ENCODE measurements around the gene CCN6.
"Not testable (repeated sequence)": the region's sequence is repeated elsewhere in the genome, so short reads cannot be mapped to it uniquely, and the experiment has no call there.

CCN6 gene

GRCh38 chr6:112030206-112030960 is 23.5 kb upstream of the CCN6 start:
- DNase-seq (ENCODE audit: low spot score): no peak

DNA sequence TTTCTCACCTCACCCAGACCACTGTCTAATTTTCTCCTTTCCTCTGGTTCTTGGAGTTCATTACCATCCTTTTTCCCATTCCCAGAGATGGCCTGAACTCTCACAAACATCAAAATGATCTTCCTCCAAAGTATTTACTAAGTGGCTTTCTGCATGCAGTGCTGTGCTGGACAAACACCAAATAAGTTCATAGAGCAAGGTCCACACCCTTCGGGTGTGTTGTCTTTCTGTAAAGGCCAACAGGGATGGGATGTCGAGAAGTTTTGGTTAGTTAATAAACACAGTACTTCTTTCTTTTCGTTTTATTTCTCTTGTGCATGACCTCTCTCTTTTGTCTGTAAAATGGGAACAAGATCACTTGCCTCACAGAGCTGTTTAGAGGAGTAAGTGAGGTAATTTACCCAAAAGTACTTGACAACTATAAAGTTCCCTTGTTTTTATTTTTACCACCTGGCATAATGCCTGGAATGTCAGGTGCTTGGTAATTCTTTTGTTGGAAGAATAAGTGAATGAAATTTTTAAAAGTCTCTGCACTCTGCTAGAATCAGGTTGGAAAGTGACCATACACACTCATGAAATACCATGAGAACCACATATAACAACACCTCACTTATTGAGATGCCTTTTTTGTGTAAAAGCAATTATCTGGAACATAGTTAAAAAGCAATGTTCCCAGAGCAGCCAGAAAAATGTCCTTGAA is 22.8 kb upstream of the CCN6 start:
- DNase-seq (ENCODE audit: low spot score): no peak

DNA sequence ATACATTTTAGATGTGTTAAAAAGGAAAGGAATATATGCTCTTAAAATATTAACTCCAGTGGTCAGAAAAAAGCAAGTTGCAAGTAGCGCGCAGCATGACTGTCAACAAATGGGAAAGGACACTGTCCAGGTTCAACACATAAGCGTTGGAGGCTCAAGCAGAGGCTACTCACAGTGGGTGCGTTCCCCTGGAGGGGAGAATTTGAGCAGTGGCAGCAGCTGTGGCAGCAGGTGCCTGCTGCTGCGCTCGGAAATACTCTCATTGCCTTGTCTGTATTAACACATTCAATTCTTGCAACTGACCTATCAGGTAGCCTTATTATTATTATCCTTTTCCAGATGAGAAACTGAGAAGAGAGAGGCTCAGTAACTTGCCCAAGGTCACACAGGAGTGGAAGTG is 21.9 kb upstream of the CCN6 start:
- no peak for DNase-seq (ENCODE audit: low spot score)

DNA sequence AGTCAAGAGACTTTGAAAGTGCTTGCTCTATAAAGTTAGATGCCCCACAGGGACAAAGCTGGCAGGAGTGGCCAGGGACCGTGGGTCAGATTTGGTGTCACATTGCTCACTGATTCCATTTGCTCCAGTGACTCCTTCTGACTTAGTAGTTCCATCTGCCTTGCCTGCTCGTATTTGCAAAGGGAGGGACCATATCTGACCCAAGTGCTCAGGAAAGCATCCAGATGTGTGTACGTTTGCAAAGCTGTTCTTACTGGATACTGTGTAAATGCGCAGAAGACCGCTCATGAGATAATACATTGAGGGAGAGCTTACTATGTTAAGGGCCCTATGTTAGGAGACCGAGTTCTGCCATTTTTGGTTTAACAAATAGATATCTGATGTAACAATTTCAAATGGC is 21.2 kb upstream of the CCN6 start:
- no peak for DNase-seq (ENCODE audit: low spot score)

GRCh38 chr6:112033791-112034615 is 19.9 kb upstream of the CCN6 start:
- DNase-seq (ENCODE audit: low spot score): no peak

GRCh38 chr6:112034616-112034995 is 19.3 kb upstream of the CCN6 start:
- DNase-seq (ENCODE audit: low spot score): no peak

- DNase-seq (ENCODE audit: low spot score): no peak
Measured at GRCh38 chr6:112036088-112036637, 17.7 kb upstream of the CCN6 start.

GRCh38 chr6:112037783-112038216 is 16.1 kb upstream of the CCN6 start:
- DNase-seq (ENCODE audit: low spot score): no peak

DNA sequence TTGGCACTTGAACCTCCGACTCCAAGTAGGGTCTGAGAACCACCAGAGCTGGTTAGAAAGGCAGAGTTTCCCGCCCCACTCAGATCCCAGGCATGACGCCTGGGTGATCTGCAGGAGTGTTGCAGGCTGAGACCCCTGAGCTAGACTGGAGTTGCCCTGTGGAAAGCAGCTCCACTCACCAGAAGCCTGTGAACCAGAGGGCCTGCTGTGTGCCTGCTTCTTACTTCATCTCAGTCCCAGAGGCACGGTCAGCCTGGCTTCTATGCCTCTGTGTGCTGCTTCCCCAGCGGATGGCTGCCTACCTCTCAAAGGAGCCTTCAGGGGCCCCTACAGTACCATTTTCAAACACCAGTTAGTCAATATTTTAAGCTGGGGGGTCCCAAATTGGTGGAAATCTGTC is 15.6 kb upstream of the CCN6 start:
- DNase-seq (ENCODE audit: low spot score): no peak

DNA sequence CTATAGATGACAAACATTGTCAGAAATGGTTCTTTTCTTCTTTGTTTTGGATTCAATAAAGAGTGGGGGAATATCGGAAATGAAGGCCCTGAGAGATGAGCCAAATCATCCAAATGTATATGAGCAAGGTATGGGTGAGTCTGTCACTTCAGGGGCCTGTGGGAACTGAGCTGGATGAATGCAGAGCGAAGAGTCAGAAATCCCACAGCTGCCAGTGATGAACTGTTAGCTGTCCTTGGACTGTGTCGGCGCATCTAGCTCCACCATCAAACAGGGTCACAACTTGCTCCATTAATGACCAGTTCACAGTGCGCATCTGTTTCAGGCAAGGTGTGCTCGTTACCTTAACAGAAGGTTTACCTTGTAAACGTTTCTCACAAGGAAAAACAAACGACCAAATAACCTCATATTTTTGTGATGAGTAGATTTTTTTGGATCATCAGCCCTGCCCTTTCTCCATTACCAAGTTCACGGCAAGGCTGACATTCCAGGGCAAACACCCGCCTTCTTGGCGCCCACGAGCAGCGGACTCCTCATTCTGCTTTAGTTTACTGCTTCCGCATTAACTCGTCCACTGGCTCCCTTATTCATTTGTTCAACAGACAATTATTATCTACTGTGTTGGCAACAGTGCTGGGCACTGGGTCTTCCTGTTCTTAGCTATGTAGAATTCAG is 15.0 kb upstream of the CCN6 start:
- DNase-seq (ENCODE audit: low spot score): no peak

- DNase-seq (ENCODE audit: low spot score): no peak
Measured at GRCh38 chr6:112039431-112039770, 14.5 kb upstream of the CCN6 start.

- DNase-seq (ENCODE audit: low spot score): no peak
Measured at GRCh38 chr6:112040956-112041355, 12.9 kb upstream of the CCN6 start.

- no peak for DNase-seq (ENCODE audit: low spot score)
Measured at GRCh38 chr6:112041535-112041934, 12.4 kb upstream of the CCN6 start.

GRCh38 chr6:112043032-112044007 is 10.6 kb upstream of the CCN6 start:
- DNase-seq (ENCODE audit: low spot score): peak; percentile 90

GRCh38 chr6:112044196-112044595 is 9.7 kb upstream of the CCN6 start:
- DNase-seq (ENCODE audit: low spot score): no peak

GRCh38 chr6:112044856-112045255 is 9.0 kb upstream of the CCN6 start:
- DNase-seq (ENCODE audit: low spot score): no peak

DNA sequence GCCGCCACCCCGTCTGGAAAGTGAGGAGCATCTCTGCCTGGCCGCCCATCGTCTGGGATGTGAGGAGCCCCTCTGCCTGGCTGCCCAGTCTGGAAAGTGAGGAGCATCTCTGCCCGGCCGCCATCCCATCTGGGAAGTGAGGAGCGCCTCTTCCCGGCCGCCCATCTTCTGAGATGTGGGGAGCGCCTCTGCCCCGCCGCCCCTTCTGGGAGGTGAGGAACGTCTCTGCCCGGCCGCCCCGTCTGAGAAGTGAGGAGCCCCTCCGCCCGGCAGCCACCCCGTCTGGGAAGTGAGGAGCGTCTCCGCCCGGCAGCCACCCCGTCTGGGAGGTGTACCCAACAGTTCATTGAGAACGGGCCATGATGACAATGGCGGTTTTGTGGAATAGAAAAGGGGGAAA is 6.4 kb upstream of the CCN6 start:
- DNase-seq (ENCODE audit: low spot score): not testable (repeated sequence)

- DNase-seq (ENCODE audit: low spot score): no peak
Measured at GRCh38 chr6:112049026-112049799, 4.7 kb upstream of the CCN6 start.

GRCh38 chr6:112049996-112050395 is 3.9 kb upstream of the CCN6 start:
- no peak for DNase-seq (ENCODE audit: low spot score)

GRCh38 chr6:112050429-112050828 is 3.5 kb upstream of the CCN6 start:
- DNase-seq (ENCODE audit: low spot score): no peak

All from germinal center (tissue), 1 donor.